ENCODE measurements around the gene RASSF1.

The RASSF1 gene

DNA sequence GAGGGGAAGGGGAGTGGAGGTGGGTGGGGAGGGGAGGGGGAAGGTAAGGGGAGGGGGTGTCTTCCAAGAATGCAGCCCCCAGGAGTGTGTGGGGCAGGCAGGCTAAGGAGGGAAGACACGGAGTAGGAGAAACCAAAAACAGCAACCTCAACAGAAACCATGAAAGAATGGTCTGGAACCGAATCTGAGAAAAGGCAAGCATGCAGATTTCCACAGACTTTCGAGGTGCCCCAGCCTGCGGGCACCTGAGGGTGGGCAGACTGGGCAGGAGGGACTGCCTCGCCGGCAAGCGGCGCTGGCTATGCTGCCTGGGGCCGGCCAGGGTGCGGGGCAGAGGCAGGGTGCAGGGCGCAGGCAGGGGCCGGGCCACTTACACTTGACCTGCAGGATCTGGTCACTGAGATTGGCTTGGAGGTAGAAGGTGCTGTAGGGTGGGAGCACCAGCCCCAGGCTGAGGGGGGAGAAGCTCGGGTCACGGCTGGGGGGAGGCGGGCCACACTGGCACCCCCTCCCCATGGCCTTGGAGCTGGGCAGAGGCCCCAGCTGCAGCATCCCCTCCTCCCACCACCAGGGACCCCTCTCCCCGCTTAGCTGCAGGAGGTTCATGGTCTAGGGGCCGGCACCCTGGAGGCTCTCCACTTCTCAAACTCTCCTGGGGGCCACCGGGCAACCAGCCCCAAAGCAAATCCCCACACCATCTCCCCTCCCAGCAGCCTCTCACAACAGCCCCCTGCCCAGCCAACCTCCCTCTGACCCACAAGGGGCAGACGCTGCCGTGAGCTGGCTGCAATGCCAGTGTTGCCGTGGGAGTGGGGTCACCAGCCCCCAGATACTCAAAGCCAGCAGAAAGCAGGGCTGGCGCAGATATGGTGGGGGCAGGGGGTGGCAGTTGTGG, 34.0 kb upstream of the RASSF1 start:
- 0 out of 2 replicates have a peak, but pooled peaks cover 2% of the 10 kb centered on the region for H3K4me1 ChIP-seq (ENCODE audit: insufficient read depth, low read length)
- TF ChIP-seq EZH2 (IDR thresholded peaks at IDR 0.05; ENCODE audit: borderline replicate concordance, low read depth, low read length, severe bottlenecking), result no peak
- TF ChIP-seq, protein P1, sequence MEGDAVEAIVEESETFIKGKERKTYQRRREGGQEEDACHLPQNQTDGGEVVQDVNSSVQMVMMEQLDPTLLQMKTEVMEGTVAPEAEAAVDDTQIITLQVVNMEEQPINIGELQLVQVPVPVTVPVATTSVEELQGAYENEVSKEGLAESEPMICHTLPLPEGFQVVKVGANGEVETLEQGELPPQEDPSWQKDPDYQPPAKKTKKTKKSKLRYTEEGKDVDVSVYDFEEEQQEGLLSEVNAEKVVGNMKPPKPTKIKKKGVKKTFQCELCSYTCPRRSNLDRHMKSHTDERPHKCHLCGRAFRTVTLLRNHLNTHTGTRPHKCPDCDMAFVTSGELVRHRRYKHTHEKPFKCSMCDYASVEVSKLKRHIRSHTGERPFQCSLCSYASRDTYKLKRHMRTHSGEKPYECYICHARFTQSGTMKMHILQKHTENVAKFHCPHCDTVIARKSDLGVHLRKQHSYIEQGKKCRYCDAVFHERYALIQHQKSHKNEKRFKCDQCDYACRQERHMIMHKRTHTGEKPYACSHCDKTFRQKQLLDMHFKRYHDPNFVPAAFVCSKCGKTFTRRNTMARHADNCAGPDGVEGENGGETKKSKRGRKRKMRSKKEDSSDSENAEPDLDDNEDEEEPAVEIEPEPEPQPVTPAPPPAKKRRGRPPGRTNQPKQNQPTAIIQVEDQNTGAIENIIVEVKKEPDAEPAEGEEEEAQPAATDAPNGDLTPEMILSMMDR (IDR thresholded peaks at IDR 0.05; ENCODE audit: borderline replicate concordance, extremely low read depth, low read length, poor library complexity, severe bottlenecking), result no peak

DNA sequence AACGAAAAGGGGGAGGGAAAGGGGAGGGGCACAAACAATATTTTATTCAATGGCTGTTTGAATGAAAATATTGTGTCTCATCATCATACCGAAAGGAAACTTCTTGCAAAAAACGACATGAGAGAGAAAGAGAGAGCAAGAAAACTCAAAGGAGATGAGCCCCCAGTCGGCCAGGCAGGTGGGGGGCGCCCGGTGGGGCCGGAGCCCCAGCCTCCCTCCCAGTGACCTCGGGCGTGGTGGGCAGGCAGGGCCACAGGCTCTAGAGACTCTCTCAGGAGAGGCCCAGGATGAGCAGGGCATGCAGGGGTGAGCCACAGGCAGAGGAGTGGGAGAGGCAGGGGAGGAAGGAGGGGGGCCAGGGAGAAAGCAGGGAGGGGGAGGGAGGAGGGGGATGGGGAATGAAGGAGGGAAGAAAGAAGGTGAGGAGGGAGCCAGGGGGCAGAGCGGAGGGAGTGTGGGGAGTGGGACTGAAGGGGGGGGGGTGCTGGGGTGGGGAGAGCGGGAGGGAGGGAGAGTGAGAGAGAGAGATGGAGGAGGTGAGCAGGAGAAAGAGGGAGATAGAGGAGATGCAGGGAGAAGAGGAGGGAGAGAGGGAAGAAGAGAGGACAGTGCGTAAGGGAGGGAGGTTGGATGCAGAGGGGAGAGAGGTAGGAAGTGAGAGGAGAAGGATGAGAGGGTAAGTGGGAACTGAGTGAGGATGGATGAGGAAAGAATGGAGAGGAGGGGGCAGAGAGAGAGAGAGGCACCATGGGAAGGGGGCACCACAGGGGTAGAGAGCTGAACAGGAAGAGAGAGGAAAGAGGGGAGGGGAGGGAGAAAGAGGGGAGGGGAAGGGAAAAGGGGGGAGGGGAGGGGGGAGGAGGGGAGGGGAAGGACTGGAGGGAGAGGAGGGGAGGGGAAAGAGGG, 32.8 kb upstream of the RASSF1 start:
- Histone ChIP-seq H3K4me2 (ENCODE audit: insufficient read depth, low read length) (no peak overlapping the region), H3K27ac (ENCODE audit: low read length) (no peak overlapping the region), H4K20me1 (ENCODE audit: insufficient read depth, low read length) (peaks cover 1% of the 10 kb centered on the region; the same call in 1 of the 2 replicates), H2AFZ (ENCODE audit: low read depth, low read length) (no peak overlapping the region), H3K4me3 (ENCODE audit: low read depth in 1 of 2, low read length in 2 of 2) (no peak overlapping the region), H3K9ac (ENCODE audit: low read depth, low read length) (no peak overlapping the region), H3K4me1 (ENCODE audit: insufficient read depth, low read length) (0 out of 2 replicates have a peak, but pooled peaks cover 2% of the 10 kb centered on the region), H3K79me2 (ENCODE audit: insufficient read depth, low read length) (no peaks in the 10 kb centered on the region), H3K9me3 (ENCODE audit: insufficient read depth, low read length, severe bottlenecking) (no peaks in the 10 kb centered on the region), H3K36me3 (ENCODE audit: insufficient read depth, low read length) (no peaks in the 10 kb centered on the region), H3K27me3 (ENCODE audit: insufficient read depth, low read length, poor library complexity) (no peaks in the 10 kb centered on the region)
- DNase-seq (no peak), ATAC-seq (ENCODE audit: insufficient read depth, low read depth) (no peak)
- TF ChIP-seq, protein P1 (IDR thresholded peaks at IDR 0.05; ENCODE audit: borderline replicate concordance, extremely low read depth, low read length, poor library complexity, severe bottlenecking), result no peak
- no peak for TF ChIP-seq EZH2 (IDR thresholded peaks at IDR 0.05; ENCODE audit: borderline replicate concordance, low read depth, low read length, severe bottlenecking)

More for the DNA sequence above, 34.0 kb upstream of the RASSF1 start:
- DNase-seq (no peak), ATAC-seq (ENCODE audit: insufficient read depth, low read depth) (no peak)
- H3K4me3 ChIP-seq (ENCODE audit: low read depth in 1 of 2, low read length in 2 of 2), result no peak overlapping the region
- no peaks in the 10 kb centered on the region for H3K36me3 ChIP-seq (ENCODE audit: insufficient read depth, low read length)
- no peaks in the 10 kb centered on the region; the same call in 1 of the 2 replicates for H4K20me1 ChIP-seq (ENCODE audit: insufficient read depth, low read length)
- H3K79me2 ChIP-seq (ENCODE audit: insufficient read depth, low read length), result no peaks in the 10 kb centered on the region
- H2AFZ ChIP-seq (ENCODE audit: low read depth, low read length), result no peak overlapping the region
- H3K9me3 ChIP-seq (ENCODE audit: insufficient read depth, low read length, severe bottlenecking), result no peaks in the 10 kb centered on the region
- H3K9ac ChIP-seq (ENCODE audit: low read depth, low read length), result no peak overlapping the region
- H3K4me2 ChIP-seq (ENCODE audit: insufficient read depth, low read length), result no peak overlapping the region
- no peak overlapping the region for H3K27ac ChIP-seq (ENCODE audit: low read length)
- no peaks in the 10 kb centered on the region for H3K27me3 ChIP-seq (ENCODE audit: insufficient read depth, low read length, poor library complexity)

GRCh38 chr3:50372349-50372748, 31.7 kb upstream of the RASSF1 start:
- H3K4me1 ChIP-seq (ENCODE audit: insufficient read depth, low read length), result 0 out of 2 replicates have a peak, but pooled peaks cover 2% of the 10 kb centered on the region
- no peak for TF ChIP-seq EZH2 (IDR thresholded peaks at IDR 0.05; ENCODE audit: borderline replicate concordance, low read depth, low read length, severe bottlenecking)
- TF ChIP-seq, protein P1 (IDR thresholded peaks at IDR 0.05; ENCODE audit: borderline replicate concordance, extremely low read depth, low read length, poor library complexity, severe bottlenecking), result peak; percentile 23
- no peak overlapping the region for H3K4me2 ChIP-seq (ENCODE audit: insufficient read depth, low read length)
- H3K9ac ChIP-seq (ENCODE audit: low read depth, low read length), result no peak overlapping the region
- no peaks in the 10 kb centered on the region for H3K27me3 ChIP-seq (ENCODE audit: insufficient read depth, low read length, poor library complexity)
- no peaks in the 10 kb centered on the region for H3K79me2 ChIP-seq (ENCODE audit: insufficient read depth, low read length)
- H2AFZ ChIP-seq (ENCODE audit: low read depth, low read length), result no peak overlapping the region
- H4K20me1 ChIP-seq (ENCODE audit: insufficient read depth, low read length), result peaks cover 4% of the 10 kb centered on the region; the same call in 1 of the 2 replicates
- peak; percentile 84 for ATAC-seq (ENCODE audit: insufficient read depth, low read depth)
- no peak overlapping the region for H3K27ac ChIP-seq (ENCODE audit: low read length)
- peak; percentile 69 for DNase-seq
- no peaks in the 10 kb centered on the region for H3K36me3 ChIP-seq (ENCODE audit: insufficient read depth, low read length)
- H3K9me3 ChIP-seq (ENCODE audit: insufficient read depth, low read length, severe bottlenecking), result no peaks in the 10 kb centered on the region
- H3K4me3 ChIP-seq (ENCODE audit: low read depth in 1 of 2, low read length in 2 of 2), result no peak overlapping the region

All from DND-41 (cell line).